NCI-H2081 treated with DMSO at 0.1 percent for 48 hours (cell line): Measurements from ENCODE around the gene PALM3.
"Not testable (repeated sequence)": the region's sequence is repeated elsewhere in the genome, so short reads cannot be mapped to it uniquely, and the experiment has no call there.

Source experiments
- DNase-seq: peaks from one replicate; lab custom pipeline; 2025; lab: John Stamatoyannopoulos, UW

PALM3 gene

GRCh38 chr19:14031719-14032480, 30.0 kb downstream of the PALM3 start, which contains the start of gene IL27RA:
IL27RA (plus strand) TSS chr19:14031762; CDS start chr19:14031873, 111 bp downstream.
- peak; percentile 3 for DNase-seq

DNA sequence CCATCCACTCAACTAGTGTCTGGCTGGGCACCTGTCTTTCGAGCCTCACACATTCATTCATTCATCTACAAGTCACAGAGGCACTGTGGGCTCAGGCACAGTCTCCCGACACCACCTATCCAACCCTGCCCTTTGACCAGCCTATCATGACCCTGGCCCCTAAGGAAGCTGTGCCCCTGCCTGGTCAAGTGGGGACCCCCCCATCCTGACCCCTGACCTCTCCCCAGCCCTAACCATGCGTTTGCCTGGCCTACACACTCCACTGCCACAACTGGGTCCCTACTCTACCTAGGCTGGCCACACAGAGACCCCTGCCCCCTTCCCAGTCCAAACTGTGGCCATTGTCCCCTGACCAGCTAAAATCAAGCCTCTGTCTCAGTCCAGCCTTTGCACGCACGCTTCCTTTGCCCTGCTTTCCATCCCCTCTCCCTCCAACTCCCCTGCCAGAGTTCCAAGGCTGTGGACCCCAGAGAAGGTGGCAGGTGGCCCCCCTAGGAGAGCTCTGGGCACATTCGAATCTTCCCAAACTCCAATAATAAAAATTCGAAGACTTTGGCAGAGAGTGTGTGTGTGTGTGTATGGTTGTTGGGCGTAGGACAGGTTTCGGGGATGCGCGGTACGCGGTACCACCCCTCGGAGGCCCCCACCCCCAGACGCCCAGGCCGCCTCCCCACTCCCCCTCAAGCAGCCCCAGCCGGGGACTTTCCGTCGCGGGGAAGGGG, 30.7 kb downstream of the PALM3 start:
- no peak for DNase-seq

- no peak for DNase-seq
These were observed 33.0 kb downstream of the PALM3 start for GRCh38 chr19:14028901-14029300.

DNA sequence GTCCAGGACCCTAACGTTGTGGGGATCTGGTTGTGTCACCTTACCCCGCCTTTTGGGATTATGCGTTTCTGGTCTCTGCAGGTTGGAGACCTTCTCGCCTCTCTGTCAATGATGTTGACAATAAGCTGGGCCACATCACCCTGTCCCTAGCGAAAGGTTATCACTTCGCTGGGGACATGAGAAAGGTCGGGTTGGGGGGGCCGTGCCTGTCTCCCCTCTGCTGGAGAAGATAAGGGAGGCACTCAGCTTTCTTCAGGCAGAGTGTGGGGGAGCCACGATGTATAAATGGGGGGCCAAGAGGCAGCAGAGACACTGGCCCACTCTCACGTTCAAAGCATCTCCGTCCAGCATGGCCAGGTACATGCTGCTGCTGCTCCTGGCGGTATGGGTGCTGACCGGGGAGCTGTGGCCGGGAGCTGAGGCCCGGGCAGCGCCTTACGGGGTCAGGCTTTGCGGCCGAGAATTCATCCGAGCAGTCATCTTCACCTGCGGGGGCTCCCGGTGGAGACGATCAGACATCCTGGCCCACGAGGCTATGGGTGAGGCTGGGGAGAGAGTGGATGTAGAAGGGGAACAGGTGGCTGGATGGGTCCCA, 33.9 kb downstream of the PALM3 start, which contains the start of gene RLN3:
Gene RLN3 (plus strand): TSS at position 293 of the 595 bp plus-strand sequence. CDS start 57 bp downstream, at position 350.
- no peak for DNase-seq

GRCh38 chr19:14026652-14027192, 35.2 kb downstream of the PALM3 start:
- DNase-seq: not testable (repeated sequence)

GRCh38 chr19:14023404-14024235, 38.3 kb downstream of the PALM3 start:
- DNase-seq: no peak

- DNase-seq: no peak
These were observed 39.4 kb downstream of the PALM3 start for GRCh38 chr19:14022469-14022868.

- DNase-seq: no peak
These were observed 40.4 kb downstream of the PALM3 start for GRCh38 chr19:14021474-14021873.

DNA sequence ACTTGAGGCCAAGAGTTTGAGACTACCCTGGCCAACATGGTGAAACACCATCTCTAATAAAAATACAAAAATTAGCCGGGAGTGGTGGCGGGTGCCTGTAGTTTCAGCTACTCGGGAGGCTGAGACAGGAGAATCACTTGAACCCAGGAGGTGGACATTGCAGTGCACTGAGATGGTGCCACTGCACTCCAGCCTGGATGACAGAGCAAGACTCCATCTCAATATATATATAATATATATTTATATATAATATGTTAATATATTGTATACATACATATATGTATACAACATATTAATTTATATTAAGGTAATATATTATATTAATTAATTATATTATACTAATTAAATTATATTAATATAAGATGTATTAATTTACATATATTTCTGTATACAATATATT, 42.1 kb downstream of the PALM3 start:
- not testable (repeated sequence) for DNase-seq

DNA sequence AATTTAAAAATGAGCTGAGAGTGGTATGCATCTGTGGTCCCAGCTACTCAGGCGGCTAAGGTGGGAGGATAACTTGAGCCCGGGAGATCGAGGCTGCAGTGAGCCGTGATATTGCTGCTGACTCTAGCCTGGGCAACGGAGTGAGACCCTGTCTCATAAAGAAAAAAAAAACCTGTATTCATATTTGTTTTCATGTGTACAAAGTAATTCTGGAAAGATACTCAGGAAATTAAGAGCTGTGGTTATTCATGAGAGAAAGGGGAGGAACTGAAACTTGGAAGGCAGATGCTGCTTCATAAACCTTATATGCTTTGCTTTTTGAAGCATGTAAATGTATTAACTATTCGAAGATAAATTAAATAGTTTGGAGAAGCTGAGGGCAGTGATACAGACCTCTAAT, 42.8 kb downstream of the PALM3 start:
- no peak for DNase-seq

DNA sequence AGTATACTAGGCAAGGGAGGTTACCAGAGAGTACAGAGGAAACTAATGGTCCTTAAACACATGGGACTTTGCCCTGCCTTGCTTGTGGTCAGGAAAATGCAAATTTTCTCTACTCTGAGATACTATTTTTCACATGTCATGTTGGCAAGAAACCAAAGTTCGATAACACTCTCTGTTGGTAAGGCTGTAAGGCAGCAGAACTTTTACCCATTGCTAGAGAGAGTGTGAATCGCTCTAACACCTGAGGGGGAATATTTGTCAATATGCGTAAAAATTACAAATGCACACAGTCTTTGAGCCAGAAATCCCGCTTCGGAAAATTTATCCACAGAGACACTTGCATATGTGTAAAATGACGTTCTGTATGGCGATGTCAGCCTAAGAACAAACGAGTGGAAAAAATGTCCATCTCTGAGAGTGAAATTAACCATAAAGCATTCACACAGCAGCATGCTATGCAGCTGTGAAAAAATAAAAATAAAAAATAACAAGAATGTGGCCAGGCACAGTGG, 46.3 kb downstream of the PALM3 start:
- no peak for DNase-seq

DNA sequence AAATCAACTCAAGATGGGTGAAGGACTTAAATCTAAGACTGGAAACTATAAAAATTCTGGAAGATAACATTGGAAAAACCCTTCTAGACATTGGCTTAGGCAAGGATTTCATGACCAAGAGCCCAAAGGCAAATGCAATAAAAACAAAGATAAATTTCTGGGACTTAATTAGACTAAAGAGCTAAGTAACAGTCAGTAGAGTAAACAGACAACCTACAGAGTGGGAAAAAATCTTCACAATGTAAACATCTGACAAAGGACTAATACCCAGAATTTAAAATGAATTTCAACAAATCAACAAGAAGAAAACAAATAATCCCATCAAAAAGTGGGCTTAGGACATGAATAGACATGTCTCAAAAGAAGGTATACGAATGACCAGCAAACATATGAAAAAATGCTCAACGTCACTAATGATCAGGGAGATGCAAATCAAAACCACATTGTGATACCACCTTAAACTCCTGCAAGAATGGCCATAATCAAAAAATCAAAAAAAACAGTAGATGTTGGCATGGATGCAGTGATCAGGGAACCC, 49.4 kb downstream of the PALM3 start:
- no peak for DNase-seq

GRCh38 chr19:14006766-14007562, 54.9 kb downstream of the PALM3 start:
- peak; percentile 78 for DNase-seq

DNA sequence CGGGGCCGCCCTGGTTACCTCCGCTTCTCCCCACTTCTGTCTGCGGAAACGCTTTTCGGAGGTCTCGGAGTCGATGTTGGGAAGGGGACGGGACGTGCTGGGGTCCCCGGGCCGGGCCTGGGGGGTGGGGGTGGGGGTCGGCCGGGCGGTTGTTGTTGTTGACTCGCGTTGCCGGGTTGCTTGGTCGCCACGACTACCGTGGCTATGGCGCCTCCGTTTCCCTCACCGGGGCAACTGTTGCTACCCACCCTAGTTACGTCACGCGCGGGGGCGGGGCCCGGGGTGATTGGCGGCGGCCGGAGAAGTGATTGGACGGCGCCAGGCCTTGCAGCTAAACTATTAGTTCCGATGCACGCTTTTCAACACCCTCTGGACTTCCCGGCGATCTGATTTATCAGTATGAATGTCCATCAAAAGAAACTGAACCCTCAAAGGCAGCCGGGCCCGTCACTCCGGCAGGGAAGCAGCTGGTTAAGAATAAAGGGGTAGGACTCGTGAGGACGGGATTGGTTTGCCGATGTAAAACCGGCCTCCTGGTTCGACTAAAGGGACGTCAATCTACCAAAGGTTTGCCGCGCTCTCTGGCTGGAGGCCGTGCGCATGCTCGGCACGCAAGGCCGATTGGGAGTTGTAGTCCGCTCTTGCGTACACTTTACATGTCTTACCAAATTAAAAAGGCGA, 55.7 kb downstream of the PALM3 start, which contains the start of gene RFX1:
Gene RFX1 (minus strand): TSS at position 236 of the 681 bp plus-strand sequence. CDS start 12,477 bp downstream, outside the sequence.
- DNase-seq: peak; percentile 100

DNA sequence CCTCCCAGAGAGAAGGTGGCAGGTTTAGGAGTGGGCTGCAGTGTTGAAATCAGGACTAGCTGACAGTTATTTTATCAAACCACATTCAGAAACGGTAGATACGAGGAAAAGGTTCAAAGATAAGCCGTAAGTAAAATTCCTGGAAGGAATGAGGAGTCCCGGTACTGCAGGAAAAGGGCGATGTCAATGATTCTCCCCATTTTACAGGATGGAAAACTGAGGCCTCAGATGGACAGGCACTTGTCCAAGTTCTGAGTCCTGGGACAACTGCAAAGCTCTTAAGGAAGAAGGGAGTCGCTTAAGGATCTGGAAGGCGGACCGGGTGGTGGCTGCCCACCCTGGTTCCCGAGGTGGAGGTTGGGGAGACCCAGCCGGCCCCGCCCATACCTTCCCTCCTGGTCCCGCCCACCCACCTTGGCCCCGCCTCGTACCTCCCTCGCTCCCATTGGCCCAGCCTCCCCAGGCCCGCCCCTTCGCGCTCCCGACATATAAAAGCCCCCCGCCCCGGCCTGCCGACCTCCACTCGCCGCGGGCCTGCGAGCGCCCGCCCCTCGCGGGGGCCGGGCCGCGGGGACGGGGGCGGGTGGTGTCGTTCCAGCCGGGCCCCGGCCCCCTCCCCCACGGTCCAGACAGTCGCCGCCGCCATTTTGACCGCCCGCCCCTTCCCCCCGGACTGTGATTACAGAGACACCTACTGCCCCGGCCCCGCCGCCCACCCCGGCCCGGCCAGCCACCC, 56.4 kb downstream of the PALM3 start:
- DNase-seq: peak; percentile 5

DNA sequence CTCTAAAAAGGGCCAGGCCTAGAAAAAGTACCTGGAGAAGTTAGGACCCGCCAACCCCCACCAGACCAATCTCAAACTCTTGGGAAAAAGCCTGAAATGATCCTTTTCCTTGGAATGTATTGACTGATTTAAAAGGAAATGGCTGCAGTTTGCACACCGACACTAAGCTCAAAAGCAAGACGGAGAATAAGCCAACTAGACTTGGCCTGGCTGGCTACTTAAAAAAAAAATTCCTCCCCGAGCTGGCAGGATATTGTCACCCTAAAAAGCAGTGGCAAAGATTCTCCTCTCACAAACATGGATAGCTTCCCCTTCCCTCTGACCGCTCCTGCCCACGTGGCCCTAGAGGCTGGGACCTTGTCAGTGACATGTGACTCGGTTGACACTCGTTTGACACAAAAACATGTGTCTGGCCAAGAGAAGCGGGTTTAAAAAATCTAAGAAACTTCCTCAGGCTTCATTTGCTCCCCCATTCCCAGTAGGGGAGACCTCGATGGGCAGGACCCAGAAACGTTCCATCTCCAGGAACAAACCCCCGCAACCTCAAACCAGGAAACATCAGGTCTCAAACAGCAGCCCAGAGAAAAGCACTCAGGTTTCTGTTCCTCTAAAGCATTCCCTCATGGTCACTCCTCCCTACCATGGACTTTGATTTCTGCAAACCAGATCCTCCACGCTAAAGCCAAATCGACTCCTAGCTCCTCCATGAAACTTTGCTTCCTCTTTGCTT, 57.1 kb downstream of the PALM3 start:
- no peak for DNase-seq
